ENCODE data around the gene ACOXL. TPM values are rescaled to one million over a fixed set of nuclear protein-coding genes. Genes with fewer than 3 reads are reported as not detected.
"Not testable (repeated sequence)": the region's sequence is repeated elsewhere in the genome, so short reads cannot be mapped to it uniquely, and the experiment has no call there.

The ACOXL gene
- total and polyA plus RNA-seq, 9 donors = 0.17 to 0.31 (median 0.23) TPM; not detected in 4

DNA sequence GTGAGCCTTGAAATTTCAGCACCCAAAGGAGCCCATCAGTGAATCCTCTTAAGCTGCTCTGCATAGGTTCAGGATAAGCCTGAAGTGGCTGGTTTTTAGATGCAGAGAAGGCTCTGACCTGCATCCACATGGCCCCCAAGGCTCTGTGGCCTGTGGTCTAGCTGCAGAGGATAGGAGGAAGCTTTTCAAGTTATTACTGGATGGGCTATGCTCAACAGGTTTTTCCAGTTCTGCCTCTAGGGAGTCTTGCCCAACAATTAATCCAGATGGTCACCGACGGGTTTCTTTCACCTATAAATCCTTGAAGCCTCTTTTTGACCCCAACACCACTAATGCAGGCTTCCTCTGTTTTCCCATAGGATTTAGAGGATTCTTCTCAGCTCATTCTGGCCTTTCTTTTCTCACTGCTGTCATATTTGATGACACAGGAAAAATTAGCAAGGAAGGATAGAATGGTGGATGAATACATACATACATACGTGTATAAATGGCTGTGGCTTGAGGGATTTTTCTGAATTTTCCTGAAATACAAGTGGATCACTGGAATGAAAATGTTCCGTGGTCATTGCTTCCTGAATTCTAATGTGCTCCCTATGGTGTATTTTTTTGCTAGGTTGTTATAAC is 336.2 kb downstream of the ACOXL start:
- no peaks in the 10 kb centered on the region for H3K4me1 ChIP-seq (ENCODE audit: insufficient read depth)
- WGBS, 3 donors = 72 to 83% (median 77%) methylated on average over 4 of the region's 4 CpGs
- H3K9me3 ChIP-seq = no peaks in the 10 kb centered on the region
- intact Hi-C loops (cut with DNase I) = no loop called here
- no peak for DNase-seq
- no peaks in the 10 kb centered on the region for H3K36me3 ChIP-seq
- no peak overlapping the region for H3K4me3 ChIP-seq
- no peaks in the 10 kb centered on the region for H3K27me3 ChIP-seq
- no peak overlapping the region for H3K27ac ChIP-seq
- TF ChIP-seq POLR2A (IDR thresholded peaks at IDR 0.05) (no peak), EP300 (IDR thresholded peaks at IDR 0.05) (no peak)
- TF ChIP-seq, protein P1, sequence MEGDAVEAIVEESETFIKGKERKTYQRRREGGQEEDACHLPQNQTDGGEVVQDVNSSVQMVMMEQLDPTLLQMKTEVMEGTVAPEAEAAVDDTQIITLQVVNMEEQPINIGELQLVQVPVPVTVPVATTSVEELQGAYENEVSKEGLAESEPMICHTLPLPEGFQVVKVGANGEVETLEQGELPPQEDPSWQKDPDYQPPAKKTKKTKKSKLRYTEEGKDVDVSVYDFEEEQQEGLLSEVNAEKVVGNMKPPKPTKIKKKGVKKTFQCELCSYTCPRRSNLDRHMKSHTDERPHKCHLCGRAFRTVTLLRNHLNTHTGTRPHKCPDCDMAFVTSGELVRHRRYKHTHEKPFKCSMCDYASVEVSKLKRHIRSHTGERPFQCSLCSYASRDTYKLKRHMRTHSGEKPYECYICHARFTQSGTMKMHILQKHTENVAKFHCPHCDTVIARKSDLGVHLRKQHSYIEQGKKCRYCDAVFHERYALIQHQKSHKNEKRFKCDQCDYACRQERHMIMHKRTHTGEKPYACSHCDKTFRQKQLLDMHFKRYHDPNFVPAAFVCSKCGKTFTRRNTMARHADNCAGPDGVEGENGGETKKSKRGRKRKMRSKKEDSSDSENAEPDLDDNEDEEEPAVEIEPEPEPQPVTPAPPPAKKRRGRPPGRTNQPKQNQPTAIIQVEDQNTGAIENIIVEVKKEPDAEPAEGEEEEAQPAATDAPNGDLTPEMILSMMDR (IDR thresholded peaks at IDR 0.05) = no peak

DNA sequence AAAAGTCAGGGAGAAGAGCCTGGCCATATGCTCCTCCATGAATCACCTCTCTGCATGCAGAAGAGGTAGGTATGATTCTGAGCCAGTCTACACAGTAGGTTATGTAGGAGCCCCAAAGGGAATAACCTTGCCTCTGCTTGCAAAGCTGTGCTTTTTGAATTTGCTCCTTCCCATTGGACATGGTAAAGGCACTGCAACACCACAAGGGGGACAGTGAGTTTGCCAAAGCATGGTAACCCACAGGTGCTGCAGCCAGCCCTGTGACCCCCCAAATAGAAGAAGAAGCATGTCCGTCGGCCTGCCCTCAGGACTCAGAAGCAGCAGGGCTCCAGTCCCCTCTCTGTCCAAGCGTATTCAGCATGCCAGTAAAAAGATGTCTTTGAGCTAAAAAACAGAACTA is 337.3 kb downstream of the ACOXL start:
- H3K27me3 ChIP-seq = no peaks in the 10 kb centered on the region
- H3K9me3 ChIP-seq = no peaks in the 10 kb centered on the region
- WGBS, 3 donors = 92 to 97% (median 94%) methylated on average over 3 of the region's 3 CpGs
- H3K4me3 ChIP-seq = no peak overlapping the region
- no peaks in the 10 kb centered on the region for H3K36me3 ChIP-seq
- H3K4me1 ChIP-seq (ENCODE audit: insufficient read depth) = no peaks in the 10 kb centered on the region
- no peak overlapping the region for H3K27ac ChIP-seq
- TF ChIP-seq, protein P1 (IDR thresholded peaks at IDR 0.05) = no peak
- TF ChIP-seq POLR2A (IDR thresholded peaks at IDR 0.05) = no peak
- no peak for TF ChIP-seq EP300 (IDR thresholded peaks at IDR 0.05)
- no peak for DNase-seq
- intact Hi-C loops (cut with DNase I) = no loop called here

DNA sequence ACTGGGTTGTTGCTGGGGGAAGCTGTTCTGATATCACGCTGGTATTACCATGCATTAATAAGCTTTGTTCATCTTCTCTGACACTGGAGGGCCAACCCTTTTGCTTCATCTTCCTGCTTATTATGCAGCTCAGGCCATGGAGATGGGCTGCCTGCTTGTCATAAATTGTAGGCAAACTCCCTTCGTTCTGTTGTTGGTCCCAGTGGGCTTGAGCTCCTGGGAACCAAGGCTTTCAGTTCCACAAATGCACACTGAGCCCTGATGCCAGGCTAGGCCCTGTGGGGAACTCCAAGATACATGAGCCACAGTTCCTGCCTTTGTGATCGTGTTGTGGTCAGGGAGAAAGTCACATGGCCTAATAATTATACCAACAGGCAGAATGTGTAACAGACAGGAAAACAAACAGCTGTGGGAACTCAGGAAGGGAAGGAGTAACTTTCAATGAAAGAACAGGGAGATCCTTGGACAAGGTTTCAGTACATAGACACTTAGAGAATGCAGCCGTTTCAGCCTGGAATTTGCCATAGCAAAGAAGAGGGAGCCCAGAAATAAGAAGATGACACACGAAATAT is 339.3 kb downstream of the ACOXL start:
- Histone ChIP-seq H3K4me1 (ENCODE audit: insufficient read depth) (no peaks in the 10 kb centered on the region), H3K27ac (no peak overlapping the region), H3K4me3 (no peak overlapping the region), H3K27me3 (peaks cover 3% of the 10 kb centered on the region), H3K36me3 (no peaks in the 10 kb centered on the region), H3K9me3 (no peaks in the 10 kb centered on the region)
- intact Hi-C loops (cut with DNase I) = no loop called here
- TF ChIP-seq EP300 (IDR thresholded peaks at IDR 0.05) (no peak), POLR2A (IDR thresholded peaks at IDR 0.05) (no peak)
- TF ChIP-seq, protein P1 (IDR thresholded peaks at IDR 0.05) = no peak
- no peak for DNase-seq
- 13 to 21% (median 20%) methylated on average over 5 of the region's 5 CpGs for WGBS, 3 donors

DNA sequence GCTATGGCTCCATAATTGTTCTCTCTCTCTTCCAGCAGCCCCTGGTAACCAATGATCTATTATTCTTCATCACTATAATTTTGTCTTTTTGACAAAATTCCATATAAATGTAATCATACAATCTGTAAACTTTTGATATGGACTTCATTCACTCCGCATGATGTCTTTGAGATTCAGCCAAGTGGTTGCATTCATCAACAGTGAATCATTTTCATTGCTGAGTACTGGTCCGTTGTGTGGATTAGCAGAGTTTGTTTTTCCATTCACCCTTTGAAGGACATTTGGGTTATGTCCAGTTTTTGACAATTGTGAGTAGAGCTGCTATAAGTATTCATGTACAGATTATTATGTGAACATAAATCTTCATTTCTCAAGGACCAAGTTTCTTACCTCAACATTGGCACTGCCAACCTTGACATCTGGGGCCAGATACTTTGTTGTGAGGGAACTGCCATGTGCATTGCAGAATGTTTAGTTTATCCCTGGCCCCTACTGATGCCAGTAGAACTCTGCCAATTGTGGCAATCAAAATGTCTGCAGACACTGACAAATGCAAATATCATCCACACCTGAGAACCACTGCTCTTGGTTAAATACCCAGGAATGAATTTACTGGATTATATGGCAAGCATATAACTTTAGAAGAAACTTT is 340.0 kb downstream of the ACOXL start:
- no peaks in the 10 kb centered on the region for H3K36me3 ChIP-seq
- no peaks in the 10 kb centered on the region for H3K4me1 ChIP-seq (ENCODE audit: insufficient read depth)
- H3K9me3 ChIP-seq = no peaks in the 10 kb centered on the region
- H3K27ac ChIP-seq = no peak overlapping the region
- H3K4me3 ChIP-seq = no peak overlapping the region
- no peak for DNase-seq
- 6 to 9% (median 7%) methylated on average over 2 of the region's 2 CpGs for WGBS, 3 donors
- peaks cover 3% of the 10 kb centered on the region for H3K27me3 ChIP-seq
- TF ChIP-seq, protein P1 (IDR thresholded peaks at IDR 0.05) = no peak
- TF ChIP-seq POLR2A (IDR thresholded peaks at IDR 0.05) (no peak), EP300 (IDR thresholded peaks at IDR 0.05) (no peak)
- intact Hi-C loops (cut with DNase I) = no loop called here

DNA sequence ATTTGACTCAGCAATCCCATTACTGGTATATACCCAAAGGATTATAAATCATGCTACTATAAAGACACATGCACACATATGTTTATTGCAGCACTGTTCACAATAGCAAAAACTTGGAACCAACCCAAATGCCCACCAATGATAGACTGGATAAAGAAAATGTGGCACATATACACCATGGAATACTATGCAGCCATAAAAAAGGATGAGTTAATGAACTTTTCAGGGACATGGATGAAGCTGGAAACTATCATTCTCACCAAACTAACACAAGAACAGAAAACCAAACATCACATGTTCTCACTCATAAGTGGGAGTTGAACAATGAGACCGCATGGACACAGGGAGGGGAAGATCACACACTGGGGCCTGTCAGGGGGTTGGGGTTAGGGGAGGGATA is 350.3 kb downstream of the ACOXL start:
- H3K9me3 ChIP-seq; H3K27ac ChIP-seq; H3K4me3 ChIP-seq; intact Hi-C loops (cut with DNase I); H3K36me3 ChIP-seq; H3K4me1 ChIP-seq (ENCODE audit: insufficient read depth); H3K27me3 ChIP-seq; DNase-seq: not testable (repeated sequence)
- 0% methylated on average over 1 of the region's 1 CpG for WGBS, 3 donors

Measured in ovary (tissue), 9 donors.